SHP77 treated with DMSO at 0.1 percent for 48 hours (cell line): Measurements from ENCODE around the gene SH3TC2.

Experiments
- DNase-seq: peaks from one replicate; lab custom pipeline; 2025; lab: John Stamatoyannopoulos, UW

The SH3TC2 gene

DNA sequence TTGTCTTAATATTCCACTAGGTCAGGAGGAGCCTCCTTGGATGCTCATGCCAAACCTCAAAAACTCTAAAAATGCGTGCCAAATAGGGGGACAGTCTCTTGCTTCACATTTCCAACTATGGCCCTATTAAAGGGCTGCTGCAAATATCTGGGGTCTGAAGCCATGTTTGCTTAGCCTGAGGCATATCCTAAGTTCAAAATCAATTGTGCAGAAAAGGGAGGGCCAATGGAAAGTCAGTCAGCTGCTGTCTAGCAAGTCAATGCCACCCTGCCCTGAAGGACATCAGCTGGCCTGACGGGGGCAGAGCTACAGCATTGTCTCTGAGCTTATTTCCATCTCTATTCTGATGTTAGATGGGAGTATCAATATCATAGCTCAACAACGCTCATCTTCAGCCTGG is 93.6 kb downstream of the SH3TC2 start:
- DNase-seq, result no peak

DNA sequence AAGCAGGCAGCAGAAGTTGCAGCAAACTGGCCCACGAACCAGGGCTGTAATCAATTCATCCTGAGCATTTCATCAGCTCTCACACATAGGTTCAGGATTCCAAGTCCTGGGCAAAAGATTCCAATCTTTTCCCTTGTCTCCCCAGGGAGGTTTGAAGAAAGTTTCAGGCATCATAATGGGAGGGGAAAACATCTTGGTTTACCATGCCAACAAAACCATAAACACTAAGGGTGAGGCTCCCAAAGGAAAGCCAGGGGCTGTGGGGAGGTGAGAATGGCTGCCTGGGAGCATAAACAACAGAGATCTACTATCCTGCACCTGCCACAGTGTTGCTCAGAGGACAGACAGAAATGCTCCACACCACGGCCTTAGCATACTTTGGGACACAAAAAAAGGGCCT is 94.6 kb downstream of the SH3TC2 start:
- DNase-seq, result no peak

DNA sequence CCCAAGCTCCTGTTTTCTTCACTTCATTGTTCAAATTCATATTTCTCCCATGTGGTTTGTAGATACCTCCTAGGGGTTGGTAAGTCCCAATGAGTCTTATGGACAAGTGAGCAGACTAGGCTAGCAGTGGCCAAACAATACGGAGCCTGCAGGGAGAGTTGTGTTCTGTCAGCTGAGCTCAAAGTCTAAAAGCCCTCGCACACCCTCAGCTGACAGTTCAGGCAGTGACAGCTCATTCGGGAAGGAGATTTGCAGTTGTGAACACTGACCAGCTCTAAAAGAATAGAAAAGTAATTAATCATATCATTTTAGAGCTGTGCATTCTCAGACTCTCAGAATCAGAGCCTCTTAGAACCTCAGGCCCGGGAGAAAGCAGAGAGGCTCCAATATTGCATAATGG is 95.1 kb downstream of the SH3TC2 start:
- no peak for DNase-seq

DNA sequence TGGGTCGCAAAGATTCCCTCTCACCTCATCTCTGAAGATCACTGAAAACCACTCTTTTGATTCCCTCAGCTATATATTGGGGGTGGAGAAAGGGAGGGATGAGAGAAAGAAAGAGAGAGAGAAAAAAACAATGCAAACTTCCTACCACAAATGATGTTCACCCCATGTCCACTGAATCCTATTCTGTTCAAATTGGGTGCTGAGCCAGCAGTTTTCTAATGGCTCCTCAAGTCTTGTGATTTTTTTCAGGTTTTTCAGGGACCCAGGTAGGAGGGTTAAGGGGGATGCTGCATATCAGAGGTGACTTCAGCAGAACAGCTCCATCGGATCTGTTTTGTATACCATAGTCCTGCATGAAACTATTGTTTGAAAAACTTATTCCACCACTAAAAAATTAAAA is 95.9 kb downstream of the SH3TC2 start:
- no peak for DNase-seq

DNA sequence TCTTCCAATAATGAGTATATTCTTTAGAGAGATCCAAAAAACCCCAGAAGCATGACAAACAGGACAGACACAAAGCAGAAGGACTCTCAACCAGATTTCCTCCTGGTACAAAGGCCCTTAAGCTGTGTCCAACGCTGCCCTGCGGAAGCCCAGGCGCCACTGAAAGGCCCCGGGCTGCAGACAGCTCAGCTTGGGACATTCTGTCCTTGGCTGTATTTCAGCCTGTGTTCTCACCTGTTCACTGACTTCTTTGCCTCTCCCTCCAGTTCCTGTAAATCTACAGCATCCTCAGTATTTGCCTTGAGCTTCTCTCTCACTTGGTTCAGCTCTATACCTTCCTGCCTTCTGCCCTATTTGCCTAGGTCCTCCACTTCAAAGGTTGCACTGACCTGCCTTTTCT is 96.5 kb downstream of the SH3TC2 start:
- DNase-seq, result no peak

DNA sequence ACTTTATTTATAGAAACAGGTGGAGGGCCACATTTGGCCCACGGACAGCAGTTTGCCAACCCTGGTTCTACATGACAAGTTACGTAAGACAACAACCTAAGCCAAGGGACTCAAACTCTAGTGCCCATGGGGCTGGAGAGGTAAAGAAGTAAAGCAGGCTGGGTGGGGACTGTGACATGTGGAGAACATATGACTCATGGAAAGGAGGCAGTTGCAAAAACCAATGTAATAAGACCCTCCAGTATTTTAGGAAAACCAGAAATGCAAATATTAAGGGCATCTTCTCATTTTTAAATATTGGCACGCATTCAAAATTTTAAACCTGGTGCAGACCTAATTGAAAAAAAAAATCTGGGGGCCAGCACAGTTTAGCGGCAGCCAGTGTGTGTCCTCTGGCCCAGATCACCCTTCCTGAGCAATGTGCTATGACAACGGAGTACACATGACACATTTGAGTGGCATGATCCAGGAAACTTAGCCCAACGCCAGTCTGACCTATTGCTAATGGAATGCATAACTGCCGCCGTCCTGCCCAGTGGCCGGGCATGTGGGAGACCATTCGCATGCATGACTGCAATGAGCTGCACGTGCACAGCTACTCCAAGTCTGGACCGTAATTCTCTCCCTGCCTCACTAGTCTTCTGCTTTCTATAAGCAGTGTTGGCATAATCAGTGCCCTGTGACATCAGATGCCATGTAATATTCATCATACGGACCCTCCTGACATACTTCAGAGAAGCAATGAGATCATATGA is 97.2 kb downstream of the SH3TC2 start:
- no peak for DNase-seq

DNA sequence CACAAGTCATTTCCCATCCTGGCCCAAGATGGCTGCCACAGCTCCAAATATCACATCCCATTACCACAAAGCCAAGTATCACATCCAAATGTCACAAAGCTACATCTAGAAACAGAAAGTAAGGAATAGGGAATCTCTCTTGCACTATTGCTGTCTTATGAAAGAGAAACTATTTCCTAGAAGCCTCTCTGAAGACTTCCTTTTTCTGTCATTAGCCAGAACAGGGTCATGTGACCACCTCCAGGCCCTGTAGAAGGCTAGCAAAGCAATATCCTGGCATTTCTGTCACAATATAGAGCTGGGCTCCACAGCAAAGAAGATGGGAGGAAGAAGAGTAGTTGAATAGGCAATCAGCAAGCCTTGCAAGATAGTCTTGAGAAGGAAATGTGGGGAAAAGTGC is 99.2 kb downstream of the SH3TC2 start:
- no peak for DNase-seq

DNA sequence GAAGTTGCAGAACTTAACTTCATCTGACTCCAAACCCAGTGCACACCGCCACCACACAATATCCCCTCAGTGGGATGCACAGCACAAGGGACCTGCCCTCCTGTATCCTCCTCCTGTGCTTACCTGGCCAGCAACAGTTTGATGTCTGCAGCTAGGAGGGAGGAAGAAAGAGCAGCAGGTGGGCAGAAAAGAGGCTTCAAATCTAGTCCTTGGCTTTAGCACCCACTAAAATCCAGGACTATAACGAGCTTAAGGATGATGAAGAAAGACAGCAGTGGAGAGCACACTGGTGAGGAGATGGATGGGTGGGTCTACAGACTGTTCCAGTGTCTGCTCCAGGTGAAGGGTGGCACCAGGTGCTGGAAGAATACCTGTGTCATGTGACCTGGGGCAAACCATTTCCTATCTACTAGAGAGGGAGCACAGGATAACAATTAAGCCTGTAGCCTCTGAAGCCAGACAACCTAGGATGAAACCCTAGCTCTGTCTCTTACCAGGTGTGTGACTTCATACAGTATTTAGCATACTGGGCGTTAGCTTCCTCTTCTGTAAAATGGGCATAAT is 100.0 kb downstream of the SH3TC2 start:
- DNase-seq, result no peak

DNA sequence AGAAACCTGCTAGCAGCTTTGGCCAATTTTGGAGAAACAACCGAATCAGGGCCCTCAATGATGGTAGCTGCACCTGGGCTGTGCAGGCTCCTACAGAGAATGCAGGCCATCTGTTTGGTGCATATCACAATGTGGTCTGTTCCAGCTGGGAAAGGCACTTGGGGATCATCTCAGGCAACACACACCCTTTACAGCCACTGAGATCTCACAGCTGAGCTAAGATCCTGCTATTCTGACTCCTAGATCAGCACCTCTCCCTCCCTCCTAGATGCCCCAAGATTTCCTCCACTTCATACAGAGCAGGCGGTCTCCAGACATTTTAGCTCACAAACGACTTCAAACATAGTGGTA is 100.7 kb downstream of the SH3TC2 start:
- no peak for DNase-seq

DNA sequence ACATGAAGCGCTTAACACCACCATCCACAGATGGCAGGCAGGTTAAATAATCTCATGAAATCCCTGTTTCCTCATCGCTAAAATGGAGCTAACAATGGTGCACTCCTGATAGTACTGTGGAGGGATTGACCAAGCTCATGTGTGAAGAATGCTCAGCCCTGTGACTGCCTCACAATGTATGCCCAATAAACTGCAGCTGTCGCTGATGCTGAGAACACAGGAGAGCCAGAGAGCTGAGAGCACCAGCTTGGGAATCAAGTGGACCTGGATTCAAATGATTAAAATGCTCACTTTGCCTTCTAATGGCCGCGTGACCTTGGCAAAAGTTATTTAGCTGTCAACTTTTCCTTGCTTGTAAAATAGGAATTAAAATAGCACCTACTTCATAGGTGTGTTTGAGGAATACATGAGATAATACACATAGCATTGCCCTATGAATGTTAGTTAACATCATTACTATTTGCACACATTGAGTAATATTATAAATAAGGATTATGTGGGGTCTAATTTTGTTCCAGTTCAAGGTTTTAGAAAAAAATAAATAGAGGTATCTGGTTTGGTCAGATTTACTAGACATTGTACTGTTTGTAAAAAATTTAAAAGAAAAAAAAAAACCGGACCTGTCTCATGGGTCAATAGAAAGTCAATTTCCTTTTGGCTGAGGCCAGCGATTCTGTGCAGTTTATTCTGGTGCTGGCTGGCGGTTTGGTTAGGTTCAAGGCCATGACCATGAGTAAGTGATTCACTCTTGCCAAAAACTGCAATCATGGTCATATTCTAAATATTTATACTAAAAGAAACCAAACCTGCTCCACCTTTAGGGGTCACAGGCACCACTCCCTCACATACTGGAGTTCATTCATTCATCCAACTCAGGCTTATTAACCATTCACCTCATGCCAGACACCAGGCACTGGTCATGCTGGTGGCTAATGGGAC is 101.3 kb downstream of the SH3TC2 start:
- DNase-seq, result no peak

DNA sequence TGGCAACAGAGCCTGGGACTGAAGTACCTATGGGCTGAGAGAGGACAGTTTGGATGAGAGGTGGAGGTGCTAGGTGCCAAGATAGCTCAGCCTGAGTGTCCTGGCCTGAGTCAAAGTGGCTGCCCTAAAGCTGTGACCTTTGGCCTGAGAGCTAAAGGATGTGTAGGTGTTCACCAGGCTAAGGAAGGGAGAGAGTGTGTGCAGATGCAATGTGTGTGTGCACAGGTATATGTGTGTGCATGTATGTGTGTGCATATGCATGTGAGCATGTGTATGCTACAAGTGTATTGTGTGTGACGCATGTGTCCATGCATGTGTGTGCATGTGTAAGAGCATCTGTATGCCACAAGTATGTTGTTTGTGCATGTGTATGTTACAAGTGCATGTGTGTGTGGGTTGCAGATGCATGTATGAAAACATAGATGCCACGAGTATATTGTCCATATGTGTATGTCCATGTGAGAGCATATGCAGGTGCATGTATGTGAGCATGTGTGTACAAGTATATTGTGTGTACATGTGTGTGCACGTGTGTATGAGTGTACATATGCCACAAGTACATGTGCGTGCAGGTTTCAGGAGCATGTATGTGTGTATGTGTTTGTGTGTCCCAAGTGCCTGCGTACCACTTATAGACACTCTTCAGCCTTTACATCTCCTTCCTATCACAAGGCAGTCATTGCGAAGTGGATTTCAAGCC is 102.6 kb downstream of the SH3TC2 start:
- DNase-seq, result no peak

DNA sequence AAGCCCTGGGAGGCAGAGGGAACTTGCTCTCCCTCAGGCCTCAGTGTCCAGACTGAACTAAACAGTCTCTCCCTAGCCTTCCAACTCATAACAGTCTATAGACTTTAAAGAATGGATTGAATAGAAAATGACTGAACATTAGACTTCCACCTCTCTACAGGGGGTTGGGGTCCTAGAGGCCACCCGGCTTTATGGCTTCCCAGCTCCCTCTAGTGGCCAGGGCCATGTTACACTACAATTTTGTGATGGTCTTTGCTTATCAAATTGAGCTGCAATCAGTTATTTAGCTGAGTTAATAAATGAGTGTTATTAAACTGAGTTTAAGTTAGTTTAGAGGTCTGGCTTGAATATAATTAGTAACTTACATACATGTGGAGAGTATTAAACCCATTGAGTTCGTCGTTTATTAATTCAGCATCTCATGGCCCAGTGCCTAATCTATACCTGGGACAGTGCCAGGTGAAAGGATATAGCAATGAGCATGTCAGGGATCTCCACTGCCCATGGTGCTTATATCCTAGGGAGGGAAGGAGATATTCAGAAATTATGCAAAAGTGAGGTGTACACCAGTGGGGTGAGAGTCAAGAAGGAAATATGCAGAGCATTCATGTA is 105.2 kb downstream of the SH3TC2 start:
- no peak for DNase-seq

DNA sequence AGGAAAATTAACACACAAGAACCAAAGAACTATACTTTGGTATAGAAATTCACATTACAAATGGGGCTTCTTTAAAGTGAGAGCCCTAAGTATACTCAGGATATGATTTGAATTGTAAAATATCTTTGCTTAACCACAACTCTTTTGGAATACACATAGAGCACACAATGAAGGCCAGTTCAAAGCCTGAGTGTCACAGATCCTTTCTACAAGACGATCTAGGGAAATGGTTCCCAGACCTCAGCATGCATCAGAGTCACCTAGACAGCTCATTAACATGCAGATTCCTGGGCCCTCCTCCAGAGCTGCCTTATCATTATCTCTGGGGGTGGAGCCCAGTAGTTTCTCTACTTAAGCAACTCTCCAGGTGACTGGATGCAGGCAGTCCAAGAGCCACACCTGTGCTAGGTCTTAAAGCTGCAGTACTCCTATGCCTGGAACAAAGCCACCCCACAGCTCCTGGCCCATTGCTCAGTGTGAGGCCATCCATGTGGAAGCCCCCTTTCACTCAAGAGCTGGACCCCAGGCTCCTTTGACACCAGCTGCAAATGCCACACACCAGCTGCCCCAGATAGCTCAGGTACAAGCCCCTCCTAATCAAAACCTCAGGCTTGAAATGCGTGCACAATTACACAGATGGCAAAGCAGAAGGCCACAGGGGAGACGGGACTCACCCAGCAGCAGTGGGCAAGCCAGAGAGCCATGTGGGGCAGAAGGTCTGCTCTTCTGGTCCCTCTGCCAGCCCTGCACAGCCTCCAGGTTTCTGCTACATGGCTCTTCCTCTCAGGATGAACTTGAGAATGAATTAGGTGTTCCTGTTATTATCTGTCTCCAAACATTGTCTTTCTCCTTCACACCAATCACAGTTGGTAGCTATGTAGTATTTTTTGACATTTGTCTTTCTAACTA is 106.1 kb downstream of the SH3TC2 start:
- no peak for DNase-seq
